Mesodermal cell (in vitro differentiated cells): ENCODE data around the gene ARID1B.
A peak's percentile ranks its signal among the peaks of the same experiment; 100 is the strongest.

ENCODE experiments used
- H3K27ac ChIP-seq: 2 replicates; pipeline ENCODE4 v1.7.0; 2013; ENCODE audit warnings: mild to moderate bottlenecking, low read depth, low read length, moderate library complexity; ENCODE audit not compliant: severe bottlenecking
- H3K36me3 ChIP-seq: 2 replicates; pipeline ENCODE4 v1.7.1; 2013; ENCODE audit warnings: mild to moderate bottlenecking, low read length, moderate library complexity; ENCODE audit not compliant: control insufficient read depth, insufficient read depth
- H3K4me1 ChIP-seq: one replicate; pipeline ENCODE4 v1.7.1; 2013; ENCODE audit warnings: mild to moderate bottlenecking, low read length; ENCODE audit not compliant: insufficient read depth, control insufficient read depth, poor library complexity, severe bottlenecking
- H3K4me3 ChIP-seq: 2 replicates; pipeline ENCODE4 v1.7.0; 2013; ENCODE audit warnings: low read length, control low read depth, mild to moderate bottlenecking; ENCODE audit not compliant: insufficient read depth, poor library complexity, severe bottlenecking; ENCODE audit errors: extremely low read depth
- H3K9me3 ChIP-seq: 2 replicates; pipeline ENCODE4 v1.7.1; 2013; ENCODE audit warnings: mild to moderate bottlenecking, low read length, moderate library complexity; ENCODE audit not compliant: control insufficient read depth
- WGBS, 2 experiments: methylation state at CpG; one replicate each; pipeline ENCODE4 v1.1.5; 2013; ENCODE audit warnings: missing lambda C conversion rate in 2 of 2; ENCODE audit not compliant: insufficient coverage in 2 of 2; 5-methylcytosine and 5-hydroxymethylcytosine counted together

ARID1B gene

GRCh38 chr6:156950531-156950930 is 173.4 kb downstream of the ARID1B start:
- H3K4me1 ChIP-seq: peaks cover 44% of the 10 kb centered on the region
- no peaks in the 10 kb centered on the region for H3K36me3 ChIP-seq
- no peaks in the 10 kb centered on the region for H3K9me3 ChIP-seq
- H3K4me3 ChIP-seq: no peak overlapping the region
- no peak overlapping the region for H3K27ac ChIP-seq
- WGBS, 2 experiments: 80% methylated on average over 1 of the region's 5 CpGs

- no peak overlapping the region for H3K4me3 ChIP-seq
- H3K9me3 ChIP-seq: no peaks in the 10 kb centered on the region
- no CpG with 5 or more reads among the region's 5 CpGs for WGBS, 2 experiments
- peaks cover 44% of the 10 kb centered on the region for H3K4me1 ChIP-seq
- peak overlapping the region; percentile 89 for H3K27ac ChIP-seq
- H3K36me3 ChIP-seq: no peaks in the 10 kb centered on the region
These were observed 175.2 kb downstream of the ARID1B start for GRCh38 chr6:156952401-156952800.

- H3K4me3 ChIP-seq: no peak overlapping the region
- peak overlapping the region; percentile 89 for H3K27ac ChIP-seq
- no peaks in the 10 kb centered on the region for H3K9me3 ChIP-seq
- peaks cover 3% of the 10 kb centered on the region for H3K36me3 ChIP-seq
- WGBS, 2 experiments: 7 to 24% methylated on average over 2 of the region's 3 CpGs
- peaks cover 41% of the 10 kb centered on the region for H3K4me1 ChIP-seq
These were observed 175.9 kb downstream of the ARID1B start for GRCh38 chr6:156953127-156953478.

GRCh38 chr6:156953479-156954146 is 176.4 kb downstream of the ARID1B start:
- Histone ChIP-seq H3K27ac (peak overlapping the region; percentile 89), H3K4me3 (no peak overlapping the region), H3K9me3 (no peaks in the 10 kb centered on the region), H3K4me1 (peaks cover 37% of the 10 kb centered on the region), H3K36me3 (peaks cover 3% of the 10 kb centered on the region)
- WGBS, 2 experiments: 100% methylated on average over 1 of the region's 7 CpGs; no CpG with 5 or more reads in 1 of the 2 experiments

- Histone ChIP-seq H3K9me3 (no peaks in the 10 kb centered on the region), H3K4me1 (peaks cover 32% of the 10 kb centered on the region), H3K27ac (peak overlapping the region; percentile 89), H3K36me3 (peaks cover 3% of the 10 kb centered on the region), H3K4me3 (no peak overlapping the region)
- WGBS, 2 experiments: no CpG with 5 or more reads among the region's 2 CpGs
These were observed 177.0 kb downstream of the ARID1B start for GRCh38 chr6:156954191-156954590.

GRCh38 chr6:156954816-156955215 is 177.6 kb downstream of the ARID1B start:
- Histone ChIP-seq H3K36me3 (peaks cover 3% of the 10 kb centered on the region), H3K27ac (no peak overlapping the region), H3K4me1 (peaks cover 28% of the 10 kb centered on the region), H3K9me3 (no peaks in the 10 kb centered on the region), H3K4me3 (no peak overlapping the region)
- 96 to 98% methylated on average over 5 to 12 of the region's 12 CpGs for WGBS, 2 experiments

GRCh38 chr6:156955494-156956183 is 178.5 kb downstream of the ARID1B start:
- no peaks in the 10 kb centered on the region for H3K9me3 ChIP-seq
- H3K27ac ChIP-seq: no peak overlapping the region
- peaks cover 3% of the 10 kb centered on the region for H3K36me3 ChIP-seq
- no peak overlapping the region for H3K4me3 ChIP-seq
- H3K4me1 ChIP-seq: peaks cover 23% of the 10 kb centered on the region
- 77 to 98% methylated on average over 4 to 5 of the region's 6 CpGs for WGBS, 2 experiments

- H3K9me3 ChIP-seq: no peaks in the 10 kb centered on the region
- peaks cover 23% of the 10 kb centered on the region for H3K4me1 ChIP-seq
- H3K27ac ChIP-seq: no peak overlapping the region
- H3K4me3 ChIP-seq: no peak overlapping the region
- peaks cover 3% of the 10 kb centered on the region for H3K36me3 ChIP-seq
These were observed 179.1 kb downstream of the ARID1B start for GRCh38 chr6:156956286-156956685.

GRCh38 chr6:156957931-156958547 is 180.9 kb downstream of the ARID1B start:
- no peaks in the 10 kb centered on the region for H3K9me3 ChIP-seq
- H3K27ac ChIP-seq: no peak overlapping the region
- WGBS, 2 experiments: 100% methylated on average over 2 of the region's 3 CpGs
- no peak overlapping the region for H3K4me3 ChIP-seq
- peaks cover 14% of the 10 kb centered on the region for H3K4me1 ChIP-seq
- peaks cover 3% of the 10 kb centered on the region for H3K36me3 ChIP-seq

- no peak overlapping the region for H3K4me3 ChIP-seq
- H3K4me1 ChIP-seq: no peaks in the 10 kb centered on the region
- peaks cover 3% of the 10 kb centered on the region for H3K36me3 ChIP-seq
These were observed 183.3 kb downstream of the ARID1B start for GRCh38 chr6:156960525-156960924.

More at GRCh38 chr6:156960525-156960924, 183.3 kb downstream of the ARID1B start:
- Histone ChIP-seq H3K27ac (no peak overlapping the region), H3K9me3 (no peaks in the 10 kb centered on the region)
